NCI-H146 treated with DMSO at 0.1 percent for 48 hours (cell line): ENCODE data around the gene UNC13A.

Experiments used
- DNase-seq: peaks from one replicate; lab custom pipeline; 2025; ENCODE audit not compliant: unreplicated experiment; lab: John Stamatoyannopoulos, UW

Gene UNC13A

GRCh38 chr19:17711851-17712250 is 23.7 kb upstream of the UNC13A start:
- no peak for DNase-seq

GRCh38 chr19:17706750-17707181 is 18.6 kb upstream of the UNC13A start:
- DNase-seq, result peak; percentile 87

GRCh38 chr19:17703824-17704463 is 15.8 kb upstream of the UNC13A start:
- no peak for DNase-seq

GRCh38 chr19:17695198-17695597 is 7.0 kb upstream of the UNC13A start:
- DNase-seq, result no peak

- no peak for DNase-seq
Observed at GRCh38 chr19:17692566-17692965, 4.4 kb upstream of the UNC13A start.

GRCh38 chr19:17688853-17689595 is 870 bp upstream of the UNC13A start:
- DNase-seq, result no peak

- DNase-seq, result no peak
Observed at GRCh38 chr19:17687141-17687856, 855 bp downstream of the UNC13A start.

GRCh38 chr19:17686592-17687024 is 1.5 kb downstream of the UNC13A start:
- peak; percentile 38 for DNase-seq

GRCh38 chr19:17686023-17686521 is 2.1 kb downstream of the UNC13A start:
- DNase-seq, result no peak

- DNase-seq, result no peak
Observed at GRCh38 chr19:17685451-17686022, 2.6 kb downstream of the UNC13A start.

- DNase-seq, result no peak
Observed at GRCh38 chr19:17684256-17684655, 3.9 kb downstream of the UNC13A start.

- DNase-seq, result no peak
Observed at GRCh38 chr19:17683078-17683477, 5.1 kb downstream of the UNC13A start.

GRCh38 chr19:17682273-17682672 is 5.9 kb downstream of the UNC13A start:
- DNase-seq, result no peak

- no peak for DNase-seq
Observed at GRCh38 chr19:17681505-17682125, 6.5 kb downstream of the UNC13A start.

GRCh38 chr19:17680230-17680722 is 7.9 kb downstream of the UNC13A start:
- DNase-seq, result no peak

GRCh38 chr19:17679526-17680229 is 8.5 kb downstream of the UNC13A start:
- DNase-seq, result no peak

- DNase-seq, result no peak
Observed at GRCh38 chr19:17678836-17679235, 9.3 kb downstream of the UNC13A start.

GRCh38 chr19:17677002-17677401 is 11.2 kb downstream of the UNC13A start:
- DNase-seq, result peak; percentile 86

GRCh38 chr19:17676295-17676694 is 11.9 kb downstream of the UNC13A start:
- no peak for DNase-seq
